HG03196 (cell line): Measurements from ENCODE around the gene FAM20C.

Experiments
- ATAC-seq: cut with Tn5 transposase; IDR thresholded peaks from one replicate; pipeline ENCODE4 v1.9.1; 2021; ENCODE audit not compliant: unreplicated experiment

Gene FAM20C

DNA sequence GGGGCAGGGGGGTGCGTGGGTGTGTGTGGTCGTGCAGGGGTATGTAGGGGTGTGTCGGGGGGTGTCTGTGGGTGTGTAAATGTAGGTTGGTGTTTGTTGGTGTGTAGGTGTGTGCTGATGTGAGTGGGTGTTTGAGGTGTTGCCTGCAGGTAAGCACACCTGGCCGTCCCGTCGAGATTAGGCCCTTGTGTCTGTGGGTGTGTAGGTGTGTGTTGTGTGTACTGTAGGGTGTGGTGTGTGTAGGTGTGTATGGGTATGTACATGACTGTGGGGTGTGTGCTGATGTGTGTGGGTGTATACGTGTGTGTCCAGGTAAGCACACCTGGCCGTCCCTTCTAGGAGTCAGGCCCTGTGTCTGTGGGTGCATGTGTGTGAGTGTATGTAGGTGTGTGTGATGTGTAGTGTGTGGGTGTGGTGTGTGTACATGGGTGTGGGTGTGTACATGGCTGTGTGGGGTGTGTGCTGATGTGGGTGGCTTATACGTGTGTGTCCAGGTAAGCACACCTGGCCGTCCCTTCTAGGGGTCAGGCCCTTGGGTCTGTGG, 15.8 kb downstream of the FAM20C start:
- no peak for ATAC-seq

DNA sequence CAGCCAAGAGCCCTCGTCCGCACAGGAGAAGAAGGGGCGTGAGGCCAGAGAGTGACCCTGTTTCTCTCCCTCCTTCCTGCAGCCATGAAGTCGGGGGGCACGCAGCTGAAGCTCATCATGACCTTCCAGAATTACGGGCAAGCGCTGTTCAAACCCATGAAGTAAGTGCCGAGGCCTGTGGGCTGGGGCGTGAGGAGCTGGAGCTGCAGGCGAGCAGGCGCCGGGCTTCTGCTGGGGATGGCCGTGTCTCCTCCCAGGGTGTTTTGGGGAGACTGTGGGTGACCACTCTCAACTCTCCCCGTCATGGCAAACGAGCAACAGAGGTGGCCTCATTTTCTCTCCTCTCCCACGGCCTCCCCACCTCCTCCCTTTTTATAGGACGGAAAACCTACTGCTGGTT, 16.4 kb downstream of the FAM20C start:
- ATAC-seq = no peak

DNA sequence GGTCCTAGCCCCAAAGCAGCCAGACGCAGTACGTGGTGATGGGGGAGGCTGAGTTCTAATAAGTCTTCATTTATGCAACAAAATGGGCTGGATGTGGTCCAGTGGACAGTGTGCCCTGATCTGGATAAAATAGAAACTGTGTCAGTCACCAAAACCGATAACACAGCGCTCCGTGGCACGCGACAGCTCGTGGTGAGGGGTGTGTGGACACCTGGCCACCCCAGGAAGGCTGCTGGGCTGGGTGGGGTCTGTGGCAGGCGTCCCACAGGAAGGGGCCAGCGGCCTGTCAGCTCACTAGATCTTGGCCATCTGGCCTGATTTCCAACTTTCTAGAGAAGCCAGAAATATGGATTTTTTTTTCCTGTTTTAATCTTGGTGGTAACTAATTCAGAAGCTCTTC, 17.0 kb downstream of the FAM20C start:
- ATAC-seq = no peak

DNA sequence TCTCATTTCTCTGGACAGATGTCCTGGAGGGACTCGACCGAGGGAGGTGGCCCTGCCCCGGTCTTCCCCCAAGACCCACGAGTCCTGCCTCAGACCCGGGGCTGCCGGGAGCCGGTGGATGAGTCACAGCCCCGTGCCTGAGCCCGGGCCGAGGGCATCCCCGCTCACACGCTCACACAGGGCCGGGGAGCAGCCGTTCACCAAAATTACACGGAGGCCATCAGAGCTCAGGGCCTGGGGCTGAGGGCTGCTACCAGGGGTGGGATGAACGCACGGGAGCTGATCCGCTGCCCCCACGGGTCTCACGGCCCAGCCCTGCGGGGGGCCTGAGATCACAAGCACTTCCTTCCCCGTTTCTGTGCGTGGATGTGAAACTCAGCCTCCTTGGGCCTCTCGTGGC, 17.5 kb downstream of the FAM20C start:
- no peak for ATAC-seq

DNA sequence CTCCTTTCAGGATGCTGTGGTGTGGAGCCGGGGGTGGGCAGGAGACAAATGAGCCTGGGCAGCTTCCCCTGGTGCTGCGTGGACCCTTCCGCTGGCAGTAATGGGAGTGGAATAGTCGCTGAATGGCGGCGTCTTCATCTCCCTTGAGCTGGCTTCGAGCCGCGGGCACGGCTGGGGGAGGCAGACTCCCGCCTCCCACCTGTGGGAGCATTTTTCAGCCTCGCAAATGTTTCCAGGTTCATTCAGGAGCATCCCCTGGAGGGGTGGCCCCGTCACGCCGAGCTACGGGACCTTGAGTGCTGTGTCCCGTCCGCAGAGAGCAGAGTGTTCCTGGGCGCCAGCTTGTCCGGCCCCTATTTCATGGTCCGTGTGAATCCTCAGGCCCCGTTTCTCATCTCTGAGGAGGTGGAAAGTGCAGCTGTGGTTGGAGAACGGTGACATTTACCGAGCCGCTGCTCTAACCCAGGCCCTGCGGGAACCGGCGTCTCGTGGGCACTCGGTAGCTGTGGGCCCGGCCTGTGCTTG, 18.1 kb downstream of the FAM20C start:
- no peak for ATAC-seq

DNA sequence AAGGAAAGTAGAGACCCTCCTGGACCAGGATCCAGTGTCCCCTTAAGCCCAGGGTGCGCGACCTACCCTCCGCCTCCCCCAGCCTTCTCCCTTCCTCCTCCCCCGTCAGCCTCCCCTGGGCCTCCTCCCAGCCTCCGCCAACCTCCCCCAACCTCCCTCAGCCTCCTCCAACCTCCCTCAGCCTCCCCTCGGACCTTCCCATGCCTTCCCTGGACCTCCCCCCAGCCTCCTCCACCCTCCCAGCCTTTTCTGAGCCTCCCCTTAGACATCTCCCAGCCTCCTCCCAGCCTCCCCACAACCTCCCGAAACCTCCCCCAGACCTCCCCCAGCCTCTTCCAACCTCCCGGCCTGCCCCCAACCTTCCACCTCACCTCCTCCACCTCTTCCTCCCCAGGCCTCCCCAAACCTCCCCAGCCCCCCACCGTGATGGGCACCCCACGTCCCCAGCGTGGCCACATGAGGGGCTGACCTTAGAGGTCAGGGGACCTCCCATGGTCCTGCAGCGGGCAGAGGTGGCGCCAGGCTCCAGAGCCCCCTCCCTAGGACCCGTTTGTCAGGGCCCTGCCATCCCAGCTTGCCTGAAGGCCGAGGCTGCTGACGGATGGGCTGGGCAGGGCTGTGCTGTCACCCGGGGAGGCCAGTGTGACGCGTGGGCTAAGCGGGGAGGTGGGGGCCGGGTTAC, 18.8 kb downstream of the FAM20C start:
- no peak for ATAC-seq

DNA sequence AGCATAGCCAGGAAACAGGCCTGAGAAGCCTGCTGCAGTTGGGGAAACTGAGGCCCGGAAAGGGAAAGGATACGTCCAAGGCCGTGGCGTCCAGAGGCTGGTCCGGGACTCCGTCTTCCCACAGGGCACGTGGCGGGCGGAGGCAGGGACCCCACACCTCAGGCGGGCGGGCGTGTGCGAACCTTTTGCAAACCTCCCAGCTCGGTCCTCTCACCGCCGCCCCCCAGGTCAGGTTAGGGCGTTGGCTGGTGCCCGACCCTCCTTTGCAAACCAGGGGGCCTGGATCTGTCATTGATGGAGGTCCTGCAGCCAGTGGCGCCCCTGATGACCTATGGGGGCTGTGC, 19.3 kb downstream of the FAM20C start:
- no peak for ATAC-seq

DNA sequence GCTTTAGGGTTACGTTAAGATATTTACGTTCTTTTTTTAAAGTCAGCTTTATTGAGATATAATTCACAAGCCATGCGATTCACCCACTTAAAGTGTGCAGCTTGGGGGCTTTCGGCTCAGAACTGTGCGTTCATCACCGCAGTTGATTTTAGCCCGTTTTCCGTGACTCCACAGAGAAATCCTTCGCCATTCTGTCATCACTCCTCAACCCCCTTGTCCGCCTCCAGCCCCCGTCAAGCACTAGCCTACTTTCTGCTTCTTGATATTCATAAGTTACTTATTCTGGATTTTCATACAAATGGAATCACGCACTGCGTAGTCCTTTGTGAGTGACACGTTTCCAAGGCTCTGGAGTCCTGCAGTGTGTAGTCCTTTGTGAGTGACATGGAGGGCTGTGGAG, 20.4 kb downstream of the FAM20C start:
- no peak for ATAC-seq

DNA sequence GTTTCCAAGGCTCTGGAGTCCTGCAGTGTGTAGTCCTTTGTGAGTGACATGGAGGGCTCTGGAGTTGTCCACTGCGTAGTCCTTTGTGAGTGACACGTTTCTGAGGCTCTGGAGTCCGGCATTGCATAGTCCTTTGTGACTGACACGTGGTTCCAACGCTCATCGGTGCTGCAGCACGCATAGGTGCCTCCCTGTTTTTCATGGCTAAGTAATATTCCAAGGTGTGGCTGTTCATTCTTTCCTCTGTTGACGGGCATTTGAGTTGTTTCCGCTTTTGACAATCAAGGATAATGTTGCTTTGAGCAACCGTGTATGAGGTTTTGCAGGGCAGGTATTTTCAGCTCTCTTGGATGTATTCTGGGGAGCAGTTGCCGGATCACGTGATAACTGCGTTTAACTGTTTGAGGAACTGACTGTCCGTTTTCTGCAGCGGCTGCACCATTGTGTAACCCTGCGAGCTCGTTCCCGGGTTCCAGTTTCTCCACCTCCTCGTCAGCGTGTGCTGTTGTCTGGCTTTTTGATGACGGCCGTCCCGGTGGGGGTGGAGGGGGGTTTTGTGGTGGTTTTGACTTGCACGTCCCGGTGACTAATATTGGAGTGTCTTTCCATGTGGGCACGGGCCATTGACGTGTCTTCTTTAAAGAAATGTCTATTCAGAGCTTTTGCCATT, 21.1 kb downstream of the FAM20C start:
- ATAC-seq = no peak

DNA sequence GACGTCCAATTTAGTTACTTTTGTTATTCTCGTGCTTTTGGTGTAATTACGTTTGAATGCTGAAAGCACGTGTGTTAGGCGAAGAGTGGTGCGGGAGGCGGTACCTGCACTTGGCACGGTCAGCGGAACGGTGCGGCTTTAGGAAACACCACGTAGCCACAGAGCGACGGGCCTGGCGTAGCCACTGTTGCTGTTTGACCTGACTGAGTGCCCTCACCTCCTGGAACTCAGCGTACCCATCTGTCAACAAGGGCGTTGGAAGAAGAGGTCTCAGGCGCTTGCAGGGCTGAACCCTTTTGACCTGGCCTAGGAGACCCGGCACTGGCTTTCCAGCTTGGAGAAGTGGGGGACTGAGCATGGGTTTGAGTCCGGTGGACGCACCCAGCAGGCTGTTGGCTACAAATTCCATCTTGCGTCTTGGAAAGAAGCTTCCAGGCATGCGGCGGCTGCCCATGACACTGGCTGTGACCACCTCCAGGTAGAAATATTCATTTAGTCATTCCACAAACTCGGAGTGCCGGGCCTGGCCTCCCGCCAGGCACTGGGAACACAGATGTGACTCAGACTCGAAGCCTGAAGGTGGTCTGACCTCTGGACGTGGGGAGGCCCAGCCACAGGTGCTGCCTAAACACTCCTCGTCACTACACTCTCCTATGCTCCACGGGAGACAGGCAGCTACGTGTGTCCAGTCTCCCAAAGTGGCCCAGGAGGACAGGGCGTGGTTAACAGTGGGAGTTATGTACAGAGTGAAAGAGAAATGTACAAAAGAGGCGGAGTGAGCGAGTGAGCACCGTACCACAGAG, 22.2 kb downstream of the FAM20C start:
- ATAC-seq = no peak

DNA sequence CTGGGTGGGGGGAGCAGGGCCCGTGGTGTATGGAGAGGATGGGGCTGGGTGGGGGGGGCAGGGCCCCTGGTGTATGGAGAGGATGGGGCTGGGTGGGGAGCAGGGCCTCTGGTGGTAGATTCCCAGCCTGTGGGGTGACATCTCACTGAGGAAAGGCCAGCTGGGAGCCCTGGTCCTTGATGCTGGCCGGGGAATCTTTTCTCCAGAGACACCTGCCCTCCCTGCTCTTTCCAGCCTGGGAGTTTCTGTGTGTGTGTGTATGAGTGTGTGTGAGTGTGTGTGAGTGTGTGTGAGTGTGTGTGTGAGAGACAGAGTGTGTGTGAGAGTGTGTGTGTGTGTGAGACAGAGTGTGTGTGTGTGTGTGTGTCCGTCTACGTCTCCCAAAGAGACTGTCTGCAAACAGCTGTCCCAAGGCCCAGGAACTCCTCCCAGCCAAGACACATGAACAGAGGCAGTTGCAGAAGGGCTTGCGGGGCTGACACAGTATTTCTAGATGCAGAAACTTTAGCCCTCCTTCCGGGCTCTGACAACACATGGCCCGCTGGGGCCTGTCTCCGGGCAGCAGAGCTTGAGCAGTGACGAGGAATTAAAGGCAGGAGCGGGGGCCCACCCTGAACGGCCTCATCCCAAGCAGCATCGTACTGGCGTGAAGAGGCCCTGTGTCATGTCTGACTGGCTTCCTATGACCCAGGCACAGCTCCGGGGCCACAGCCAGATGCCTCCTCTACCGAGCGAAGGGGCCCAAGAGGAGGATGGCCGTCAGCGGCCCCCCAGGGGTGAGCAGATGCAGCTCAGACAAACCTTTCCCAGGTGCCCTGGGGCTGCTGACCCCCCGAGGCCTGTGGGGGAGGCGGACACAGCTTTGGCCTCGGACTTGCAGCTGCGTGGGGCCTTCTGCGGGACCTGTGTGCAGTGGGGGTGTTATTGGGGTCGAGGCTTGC, 24.3 kb downstream of the FAM20C start:
- ATAC-seq = no peak

DNA sequence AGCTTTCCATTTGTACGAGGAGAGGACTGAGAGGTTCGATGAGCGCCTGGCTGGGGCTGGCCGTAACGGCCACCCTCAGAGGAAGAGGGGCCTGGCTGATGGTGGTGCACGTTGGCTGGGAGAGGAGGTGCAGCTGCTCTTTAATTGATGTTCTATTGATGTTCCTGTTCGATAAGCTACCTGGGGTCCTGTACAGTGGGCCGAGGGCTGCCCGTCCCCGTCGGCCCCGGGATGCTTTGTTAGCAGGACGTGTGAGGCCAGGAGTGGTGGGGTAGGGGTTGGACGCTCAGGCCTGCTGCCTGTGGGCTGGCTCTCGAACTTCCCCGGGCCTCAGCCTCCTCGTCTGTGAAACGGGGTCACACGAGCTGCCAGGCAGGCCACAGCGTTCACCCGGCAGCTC, 25.4 kb downstream of the FAM20C start:
- no peak for ATAC-seq

DNA sequence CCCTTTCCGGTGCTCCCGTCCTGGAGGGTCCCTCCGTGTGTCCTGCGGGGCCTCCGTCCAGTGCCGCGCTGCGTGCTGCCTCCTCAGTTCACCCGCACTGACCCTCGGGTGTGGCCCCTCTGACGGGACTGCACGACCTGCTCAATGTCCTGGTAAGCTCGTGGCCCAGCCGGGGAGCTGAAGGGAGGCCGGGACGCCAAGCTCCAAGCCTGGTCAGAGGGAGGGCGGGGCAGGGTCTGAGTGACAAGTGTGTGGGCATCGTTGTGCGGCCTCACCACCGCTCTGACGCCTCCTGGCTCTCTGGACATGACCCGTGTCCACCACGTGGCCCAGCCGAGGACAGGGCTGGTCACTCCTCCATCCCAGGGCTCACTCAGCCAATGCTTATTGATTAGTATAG, 25.9 kb downstream of the FAM20C start:
- ATAC-seq = no peak

DNA sequence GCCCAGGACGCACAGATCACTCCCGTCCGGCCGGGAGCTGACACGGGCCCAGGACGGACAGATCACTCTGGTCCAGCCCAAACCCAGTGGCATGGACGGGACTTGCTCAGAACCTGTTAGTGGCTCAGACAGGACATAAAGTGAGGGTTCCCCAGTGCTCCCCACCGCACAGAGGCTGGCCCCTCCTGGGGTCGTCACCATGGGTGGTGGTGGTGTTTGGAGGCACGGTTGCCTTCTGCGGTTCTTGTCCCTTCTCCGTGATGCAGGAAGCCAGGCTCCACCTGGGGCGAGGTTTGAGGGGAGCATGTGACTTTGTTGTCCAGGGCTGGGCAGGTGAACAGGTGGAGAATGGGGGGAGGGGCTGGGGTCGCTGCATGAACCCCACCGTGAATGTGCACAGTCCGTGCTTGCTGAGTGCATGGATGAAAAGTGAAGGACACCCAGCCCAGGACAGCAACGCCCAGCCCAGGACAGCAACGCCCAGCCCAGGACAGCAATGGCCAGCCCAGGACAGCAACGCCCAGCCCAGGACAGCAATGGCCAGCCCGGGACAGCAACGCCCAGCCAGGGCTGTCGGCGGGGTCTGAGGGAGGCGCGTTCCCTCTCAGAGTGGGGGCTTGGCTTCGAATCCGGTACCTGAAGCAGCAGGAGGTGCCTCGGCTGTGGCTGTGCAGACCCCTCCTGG, 26.7 kb downstream of the FAM20C start:
- no peak for ATAC-seq

DNA sequence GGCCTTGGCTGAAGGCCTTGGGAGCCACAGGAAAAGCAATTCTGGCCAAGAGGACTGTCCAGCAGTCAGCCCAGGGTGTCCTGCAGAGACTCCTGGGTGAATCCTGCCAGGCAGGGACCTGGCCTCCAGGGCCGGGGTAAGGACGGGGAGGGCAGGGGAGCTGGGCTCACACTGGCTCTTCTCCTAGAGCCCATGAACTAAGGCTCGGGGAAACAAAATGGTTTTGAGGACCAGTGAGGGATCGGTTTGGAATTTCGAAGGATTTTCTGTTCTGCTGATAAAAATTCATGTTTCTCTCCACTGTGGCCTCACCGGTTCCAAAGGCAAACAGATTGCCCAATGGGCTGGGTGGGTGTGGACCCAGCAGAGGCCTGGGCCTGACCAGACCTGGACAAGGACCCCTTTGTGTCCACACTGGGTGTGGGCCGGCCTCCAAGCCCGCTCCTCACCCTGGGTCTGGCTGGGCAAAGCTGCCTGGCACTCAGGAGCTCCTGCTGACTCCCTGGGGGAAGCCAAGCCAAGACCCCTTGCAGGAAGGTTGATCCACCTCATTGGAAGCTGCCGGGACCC, 27.3 kb downstream of the FAM20C start:
- no peak for ATAC-seq

DNA sequence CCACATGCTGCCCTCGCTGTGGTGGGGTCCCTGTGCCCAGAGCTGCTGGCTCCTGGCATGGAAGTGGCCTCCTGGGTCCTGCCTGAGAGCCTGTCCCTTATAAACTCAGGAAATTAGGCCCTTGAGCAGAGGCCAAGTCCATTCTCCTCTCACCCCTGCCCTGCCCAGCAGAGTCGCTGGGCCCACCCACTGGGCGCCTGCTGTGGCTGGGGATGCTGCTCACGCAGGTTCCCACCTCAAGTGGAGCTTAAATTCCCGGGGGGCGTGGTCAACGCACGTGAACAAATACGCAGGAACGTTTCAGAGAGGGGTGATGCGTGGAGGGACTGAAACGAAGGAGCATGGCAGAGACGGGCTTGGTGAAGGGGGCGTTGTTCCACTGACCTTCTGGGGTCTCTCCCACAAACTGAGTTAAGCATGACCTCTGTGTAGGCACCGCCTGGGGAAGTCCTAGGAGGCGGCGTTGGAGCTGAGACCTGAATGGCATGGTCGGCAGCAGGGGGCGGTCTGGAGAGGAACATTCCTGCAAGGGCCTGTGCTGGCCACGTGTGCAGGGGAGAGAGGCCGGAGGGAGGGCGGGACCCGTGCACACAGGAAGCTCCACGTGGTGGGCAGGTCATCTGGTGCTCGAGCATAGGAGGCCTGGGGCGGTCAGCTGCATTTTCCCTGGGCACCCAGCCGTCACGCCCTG, 27.9 kb downstream of the FAM20C start:
- ATAC-seq = no peak

DNA sequence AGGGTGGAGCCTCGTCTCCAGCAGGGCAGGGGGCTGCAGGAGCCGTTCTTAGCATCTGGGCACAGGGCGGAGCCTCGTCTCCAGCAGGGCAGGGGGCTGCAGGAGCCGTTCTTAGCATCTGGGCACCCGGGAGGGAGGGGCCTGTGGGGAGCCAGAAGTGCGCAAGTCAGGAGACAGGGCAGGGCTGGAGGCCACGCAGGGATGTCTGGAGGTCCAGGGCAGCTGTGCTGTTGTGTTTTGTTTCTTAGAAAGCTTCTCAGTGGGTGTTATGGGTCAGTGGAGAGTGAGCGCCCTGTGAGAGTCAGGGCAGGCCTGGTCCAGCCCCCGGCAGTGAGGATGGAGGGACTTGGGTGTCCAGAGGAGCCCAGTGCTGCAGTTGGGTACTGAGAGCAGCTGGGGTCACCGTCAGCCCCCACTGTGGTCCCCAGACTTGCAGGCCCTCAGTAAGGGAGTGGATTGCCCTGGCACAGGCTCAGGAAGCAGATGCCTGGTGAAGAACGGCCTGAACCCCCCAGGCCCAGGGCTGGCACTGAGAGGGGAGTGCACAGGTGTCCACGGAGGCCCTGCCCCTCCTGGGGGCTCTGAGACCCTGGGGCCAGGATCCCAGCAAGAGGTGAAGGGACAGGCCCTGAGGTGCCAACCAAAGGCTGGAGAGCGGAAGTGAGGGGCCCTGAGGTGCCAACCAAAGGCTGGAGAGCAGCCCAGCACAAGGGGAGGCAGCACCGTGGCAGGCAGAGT, 29.8 kb downstream of the FAM20C start:
- ATAC-seq = no peak

DNA sequence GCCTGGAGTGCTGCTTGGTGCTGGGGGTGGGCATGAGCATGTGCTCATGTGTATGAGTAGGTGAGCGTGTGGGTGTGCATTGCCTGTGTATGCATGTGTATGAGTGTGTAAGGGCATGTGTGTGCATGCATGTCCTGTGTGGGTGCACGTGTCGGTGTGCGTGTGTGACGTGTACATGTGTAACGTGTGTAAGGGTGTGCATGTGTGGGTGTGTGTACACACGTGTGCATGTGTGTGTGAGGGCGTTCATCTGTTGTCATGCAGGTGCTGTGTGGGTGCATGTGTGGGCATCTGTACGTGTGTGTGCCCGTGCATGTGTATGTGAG, 30.3 kb downstream of the FAM20C start:
- no peak for ATAC-seq
